ENCODE measurements around the gene C12orf57.
A peak's percentile ranks its signal among the peaks of the same experiment; 100 is the strongest.

Gene C12orf57

GRCh38 chr12:6963016-6963731 is 19.4 kb downstream of the C12orf57 start:
- no peak for DNase-seq (ENCODE audit: low read depth in 1 of 2, low spot score in 1 of 2)

- no peak for DNase-seq (ENCODE audit: low read depth in 1 of 2, low spot score in 1 of 2)
These were observed 20.1 kb downstream of the C12orf57 start for GRCh38 chr12:6963791-6964413.

GRCh38 chr12:6964605-6965025 is 20.8 kb downstream of the C12orf57 start:
- no peak for DNase-seq (ENCODE audit: low read depth in 1 of 2, low spot score in 1 of 2)

GRCh38 chr12:6965026-6965661 is 21.3 kb downstream of the C12orf57 start:
- peak; percentile 79 for DNase-seq (ENCODE audit: low read depth in 1 of 2, low spot score in 1 of 2)

- DNase-seq (ENCODE audit: low read depth in 1 of 2, low spot score in 1 of 2) = no peak
These were observed 21.9 kb downstream of the C12orf57 start for GRCh38 chr12:6965714-6966113.

GRCh38 chr12:6966351-6966750 is 22.5 kb downstream of the C12orf57 start:
- no peak for DNase-seq (ENCODE audit: low read depth in 1 of 2, low spot score in 1 of 2)

GRCh38 chr12:6967651-6968100 is 23.9 kb downstream of the C12orf57 start:
- DNase-seq (ENCODE audit: low read depth in 1 of 2, low spot score in 1 of 2) = no peak

GRCh38 chr12:6968426-6968825 is 24.6 kb downstream of the C12orf57 start:
- no peak for DNase-seq (ENCODE audit: low read depth in 1 of 2, low spot score in 1 of 2)

GRCh38 chr12:6970096-6970527 is 26.3 kb downstream of the C12orf57 start:
- DNase-seq (ENCODE audit: low read depth in 1 of 2, low spot score in 1 of 2) = no peak

GRCh38 chr12:6974180-6974579 is 30.4 kb downstream of the C12orf57 start:
- DNase-seq (ENCODE audit: low read depth in 1 of 2, low spot score in 1 of 2) = no peak

- no peak for DNase-seq (ENCODE audit: low read depth in 1 of 2, low spot score in 1 of 2)
These were observed 31.6 kb downstream of the C12orf57 start for GRCh38 chr12:6975297-6976032.

GRCh38 chr12:6977653-6978052 is 33.8 kb downstream of the C12orf57 start:
- no peak for DNase-seq (ENCODE audit: low read depth in 1 of 2, low spot score in 1 of 2)

- no peak for DNase-seq (ENCODE audit: low read depth in 1 of 2, low spot score in 1 of 2)
These were observed 34.4 kb downstream of the C12orf57 start for GRCh38 chr12:6978188-6978587.

- no peak for DNase-seq (ENCODE audit: low read depth in 1 of 2, low spot score in 1 of 2)
These were observed 34.8 kb downstream of the C12orf57 start for GRCh38 chr12:6978611-6979011.

GRCh38 chr12:6979021-6979420 is 35.2 kb downstream of the C12orf57 start:
- DNase-seq (ENCODE audit: low read depth in 1 of 2, low spot score in 1 of 2) = no peak

- no peak for DNase-seq (ENCODE audit: low read depth in 1 of 2, low spot score in 1 of 2)
These were observed 35.6 kb downstream of the C12orf57 start for GRCh38 chr12:6979453-6979852.

GRCh38 chr12:6980075-6980474 is 36.3 kb downstream of the C12orf57 start:
- no peak for DNase-seq (ENCODE audit: low read depth in 1 of 2, low spot score in 1 of 2)

GRCh38 chr12:6980740-6981139 is 36.9 kb downstream of the C12orf57 start:
- DNase-seq (ENCODE audit: low read depth in 1 of 2, low spot score in 1 of 2) = no peak

- no peak for DNase-seq (ENCODE audit: low read depth in 1 of 2, low spot score in 1 of 2)
These were observed 37.6 kb downstream of the C12orf57 start for GRCh38 chr12:6981152-6982052.

- DNase-seq (ENCODE audit: low read depth in 1 of 2, low spot score in 1 of 2) = no peak
These were observed 38.7 kb downstream of the C12orf57 start for GRCh38 chr12:6982532-6982931.

Data from activated T-helper 1 cell treated with anti-CD3 and anti-CD28 coated beads, Interleukin-2, amount 50 U/mL, for 16 hours (primary cell).